Endothelial cell of umbilical vein (primary cell): ENCODE data around the gene SLC25A41. TPM values are rescaled to one million over a fixed set of nuclear protein-coding genes. Genes with fewer than 3 reads are reported as not detected.

Source experiments
- BruUV-seq: library from RNA; stranded (reverse); fragments of 400-500 nt; replicated peaks from 2 replicates; lab custom pipeline; 2021; lab: Mats Ljungman, UMichigan
- CTCF ChIA-PET: fragments of 300-600, 350-600 bp; sonication (Branson Sonifier 250); formaldehyde crosslinking; loops from one replicate; lab custom pipeline; 2021; ENCODE audit warnings: antibody characterized with exemption, inconsistent platforms; lab: Charles Lee
- POLR2A ChIA-PET: fragments of 300-600, 350-600 bp; sonication (Branson Sonifier 250); formaldehyde crosslinking; loops from one replicate; lab custom pipeline; 2021; ENCODE audit warnings: antibody characterized with exemption, inconsistent platforms; lab: Charles Lee
- DNase-seq: peaks from one replicate; pipeline ENCODE4 v3.0.0-alpha.2; 2011; ENCODE audit warnings: low read depth, low spot score
- FAIRE-seq: peaks from 2 replicates; lab custom pipeline; 2011; peaks lifted over from hg19 to GRCh38; lab: Jason Lieb, UNC
- H2AFZ ChIP-seq: 2 replicates; pipeline ENCODE4 v1.6.0; 2012; ENCODE audit warnings: low read depth, low read length, control low read depth, inconsistent platforms
- H3K27ac ChIP-seq: 2 replicates; pipeline ENCODE4 v1.5.1; 2011; ENCODE audit warnings: low read depth, mild to moderate bottlenecking, control low read depth, low read length, moderate library complexity; ENCODE audit not compliant: insufficient read depth
- H3K27me3 ChIP-seq, 2 experiments: 2 replicates each; pipeline versions ENCODE4 v1.6.0 to v1.6.1; 2011; ENCODE audit warnings: low read length in 2 of 2, mixed read lengths in 1 of 2; ENCODE audit not compliant: control insufficient read depth in 2 of 2, insufficient read depth in 2 of 2
- H3K36me3 ChIP-seq, 2 experiments: 2 replicates in 1 of 2; 3 replicates in 1 of 2; pipeline ENCODE4 v1.5.1; 2011; ENCODE audit warnings: low read length in 2 of 2, mild to moderate bottlenecking in 1 of 2, moderate library complexity in 1 of 2; ENCODE audit not compliant: control insufficient read depth in 2 of 2, insufficient read depth in 2 of 2; ENCODE audit errors: extremely low read depth in 1 of 2
- H3K4me1 ChIP-seq: 3 replicates; pipeline ENCODE4 v1.5.1; 2011; ENCODE audit warnings: mild to moderate bottlenecking, low read length; ENCODE audit not compliant: control insufficient read depth, insufficient read depth; ENCODE audit errors: extremely low read depth
- H3K4me2 ChIP-seq: 2 replicates; pipeline ENCODE4 v1.6.1; 2011; ENCODE audit warnings: low read length, control low read depth, mixed read lengths; ENCODE audit not compliant: insufficient read depth
- H3K4me3 ChIP-seq, 3 experiments: fragments of 200-600 bp in 1 of 3; sonication (generic), shearing (Covaris generic) in 1 of 3; replicated peaks in 1 of 3; 2 replicates each; pipeline ENCODE4 v1.5.1; 2011 to 2016; ENCODE audit warnings: control low read depth in 3 of 3, low read length in 3 of 3, mild to moderate bottlenecking in 2 of 3, inconsistent platforms in 1 of 3, low read depth in 1 of 3, moderate library complexity in 1 of 3; ENCODE audit not compliant: insufficient read depth in 1 of 3
- H3K79me2 ChIP-seq: 2 replicates; pipeline ENCODE4 v1.6.0; 2012; ENCODE audit warnings: low read length, inconsistent platforms; ENCODE audit not compliant: control insufficient read depth, insufficient read depth
- H3K9ac ChIP-seq: replicated peaks from 2 replicates; pipeline ENCODE3; 2011; ENCODE audit warnings: low read length, control low read depth; ENCODE audit not compliant: insufficient read depth; ENCODE audit errors: extremely low read depth
- H3K9me1 ChIP-seq: replicated peaks from 3 replicates; pipeline ENCODE4 v1.6.0; 2011; ENCODE audit warnings: mild to moderate bottlenecking, low read length; ENCODE audit not compliant: control insufficient read depth, insufficient read depth; ENCODE audit errors: extremely low read depth
- H3K9me3 ChIP-seq: replicated peaks from 2 replicates; pipeline ENCODE4 v1.5.1; 2012; ENCODE audit warnings: low read length, inconsistent platforms; ENCODE audit not compliant: control insufficient read depth, insufficient read depth
- H4K20me1 ChIP-seq: replicated peaks from 2 replicates; pipeline ENCODE3; 2011; ENCODE audit warnings: mild to moderate bottlenecking, low read length; ENCODE audit not compliant: control insufficient read depth, insufficient read depth; ENCODE audit errors: extremely low read depth
- EZH2 ChIP-seq: IDR thresholded peaks from 2 replicates; pipeline ENCODE4 v1.6.1; 2012; ENCODE audit warnings: borderline replicate concordance, low read depth, mild to moderate bottlenecking, moderate library complexity, low read length, inconsistent platforms; ENCODE audit not compliant: severe bottlenecking
- FOS ChIP-seq: IDR thresholded peaks from 2 replicates; pipeline ENCODE4 v1.6.1; 2011; ENCODE audit warnings: mild to moderate bottlenecking, low read length, moderate library complexity, borderline replicate concordance; ENCODE audit not compliant: insufficient read depth
- GATA2 ChIP-seq: IDR thresholded peaks from 2 replicates; pipeline ENCODE4 v1.7.0; 2011; ENCODE audit warnings: low read depth, mild to moderate bottlenecking, moderate library complexity, mixed read lengths, low read length; ENCODE audit not compliant: insufficient read length, insufficient read depth
- JUN ChIP-seq: IDR thresholded peaks from 2 replicates; pipeline ENCODE4 v1.6.1; 2011; ENCODE audit warnings: borderline replicate concordance, low read depth; ENCODE audit not compliant: insufficient read length, insufficient read depth
- MYC ChIP-seq: IDR thresholded peaks from one replicate; pipeline ENCODE4 v1.6.1; 2011; ENCODE audit warnings: mild to moderate bottlenecking, low read depth, low read length
- POLR2A ChIP-seq: IDR thresholded peaks from 2 replicates; pipeline ENCODE4 v1.6.1; 2012; ENCODE audit warnings: low read depth, mild to moderate bottlenecking, control low read depth, low read length
- POLR2AphosphoS5 ChIP-seq: IDR thresholded peaks from 2 replicates; pipeline ENCODE4 v1.6.1; 2012; ENCODE audit warnings: low read depth, mild to moderate bottlenecking, control low read depth, low read length, moderate library complexity; ENCODE audit not compliant: insufficient read depth
- dilution Hi-C: fragments of 300-500 bp; cut with MboI; formaldehyde crosslinking; loops from one replicate; pipeline ENCODE4 v1.15.0; 2019; ENCODE audit warnings: low sequenced_read_pairs; ENCODE audit not compliant: extremely low pct_ligation_motif_present
- intact Hi-C: fragments of 100-400 bp; cut with micrococcal nuclease; formaldehyde crosslinking; loops from one replicate; pipeline ENCODE4 v1.10.0; 2022
- polyA plus RNA-seq, 4 experiments: library from polyadenylated mRNA; depleted of rRNA in 3 of 4; stranded (reverse) in 3 of 4; unstranded in 1 of 4; fragments of >200 nt; gene quantifications; 2 replicates each; pipeline versions ENCODE4 v1.2.1 to v1.2.3, GENCODE V29; 2011 to 2012; ENCODE audit warnings: missing spikeins in 1 of 4
- total RNA-seq: library from RNA; stranded (reverse); gene quantifications from 2 replicates; pipeline ENCODE4 v1.2.3, GENCODE V29; 2021
- TF ChIP-seq, protein P1 (sequence below): IDR thresholded peaks from 2 replicates; pipeline ENCODE4 v1.6.1; 2011; ENCODE audit not compliant: insufficient read depth, insufficient read length
- TF ChIP-seq, protein P2 (sequence below), 2 donors: IDR thresholded peaks; 1 replicate in 1 of 2; 2 replicates in 1 of 2; pipeline ENCODE4 v1.5.1; 2011; ENCODE audit warnings: low read length in 2 of 2, mild to moderate bottlenecking in 2 of 2, moderate library complexity in 2 of 2, control low read depth in 1 of 2, inconsistent platforms in 1 of 2, low read depth in 1 of 2; ENCODE audit not compliant: insufficient read depth in 1 of 2; ENCODE audit errors: extremely low read depth in 1 of 2

The SLC25A41 gene
- total and polyA plus RNA-seq, 2 donors (not counting 3 experiments of a cell fraction or from before 2014, with no cell fraction given), result 0.21 TPM; not detected in 1

DNA sequence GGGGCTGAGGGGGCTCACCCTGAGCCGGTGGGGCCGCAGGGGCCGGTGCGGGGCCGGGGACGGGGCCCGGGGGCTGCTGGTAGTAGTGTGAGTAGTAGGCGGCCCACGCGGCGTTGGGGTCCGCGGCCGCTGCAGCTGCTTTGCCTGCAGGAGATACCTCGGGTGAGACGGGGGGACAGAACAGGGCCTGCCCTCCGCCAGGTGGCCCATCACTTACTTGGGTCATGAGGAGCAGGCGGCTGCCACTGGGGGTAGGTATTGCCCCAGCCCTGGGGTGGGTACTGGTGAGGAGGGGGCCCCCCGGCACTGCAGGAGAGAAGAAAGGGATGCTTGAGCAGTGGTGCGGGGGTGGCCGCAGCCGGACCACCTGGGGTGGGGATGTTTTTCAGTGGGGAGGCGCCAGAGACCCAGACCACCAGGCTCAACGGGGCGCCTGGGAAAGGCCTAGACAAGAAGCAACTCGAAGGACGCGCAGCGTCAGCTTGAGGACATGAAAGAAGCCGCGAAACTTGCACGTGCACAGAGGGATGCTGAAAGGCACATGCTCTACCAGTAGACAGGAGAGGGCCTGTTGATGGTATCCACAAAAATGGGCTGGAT is 17.9 kb downstream of the SLC25A41 start:
- dilution Hi-C loops (no loop called here), intact Hi-C loops (no loop called here)
- ChIA-PET CTCF (no interaction called here), POLR2A (no interaction called here)
- DNase-seq, result no peak
- Histone ChIP-seq H3K27me3 (no peaks in the 10 kb centered on the region), H3K4me3 (no peak overlapping the region), H3K9me1 (no peaks in the 10 kb centered on the region), H3K4me2 (no peak overlapping the region), H4K20me1 (no peaks in the 10 kb centered on the region), H3K9me3 (no peaks in the 10 kb centered on the region), H3K79me2 (peaks cover 21% of the 10 kb centered on the region), H3K27ac (no peak overlapping the region), H3K9ac (no peak overlapping the region), H3K36me3 (peaks cover 31 to 57% of the 10 kb centered on the region in 2 experiments), H3K4me1 (no peaks in the 10 kb centered on the region), H2AFZ (no peak overlapping the region)
- no TSS peak for BruUV-seq
- no peak for TF ChIP-seq POLR2AphosphoS5
- no peak for TF ChIP-seq MYC
- TF ChIP-seq POLR2A, result no peak
- TF ChIP-seq EZH2, result no peak
- TF ChIP-seq, protein P1, sequence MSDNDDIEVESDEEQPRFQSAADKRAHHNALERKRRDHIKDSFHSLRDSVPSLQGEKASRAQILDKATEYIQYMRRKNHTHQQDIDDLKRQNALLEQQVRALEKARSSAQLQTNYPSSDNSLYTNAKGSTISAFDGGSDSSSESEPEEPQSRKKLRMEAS, result no peak
- no peak for TF ChIP-seq JUN
- no peak for TF ChIP-seq GATA2
- TF ChIP-seq, protein P2, sequence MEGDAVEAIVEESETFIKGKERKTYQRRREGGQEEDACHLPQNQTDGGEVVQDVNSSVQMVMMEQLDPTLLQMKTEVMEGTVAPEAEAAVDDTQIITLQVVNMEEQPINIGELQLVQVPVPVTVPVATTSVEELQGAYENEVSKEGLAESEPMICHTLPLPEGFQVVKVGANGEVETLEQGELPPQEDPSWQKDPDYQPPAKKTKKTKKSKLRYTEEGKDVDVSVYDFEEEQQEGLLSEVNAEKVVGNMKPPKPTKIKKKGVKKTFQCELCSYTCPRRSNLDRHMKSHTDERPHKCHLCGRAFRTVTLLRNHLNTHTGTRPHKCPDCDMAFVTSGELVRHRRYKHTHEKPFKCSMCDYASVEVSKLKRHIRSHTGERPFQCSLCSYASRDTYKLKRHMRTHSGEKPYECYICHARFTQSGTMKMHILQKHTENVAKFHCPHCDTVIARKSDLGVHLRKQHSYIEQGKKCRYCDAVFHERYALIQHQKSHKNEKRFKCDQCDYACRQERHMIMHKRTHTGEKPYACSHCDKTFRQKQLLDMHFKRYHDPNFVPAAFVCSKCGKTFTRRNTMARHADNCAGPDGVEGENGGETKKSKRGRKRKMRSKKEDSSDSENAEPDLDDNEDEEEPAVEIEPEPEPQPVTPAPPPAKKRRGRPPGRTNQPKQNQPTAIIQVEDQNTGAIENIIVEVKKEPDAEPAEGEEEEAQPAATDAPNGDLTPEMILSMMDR (IDR thresholded peaks at IDR 0.05; ENCODE audit: extremely low read depth in 1 of 2, insufficient read depth in 1 of 2, low read depth in 1 of 2, low read length in 2 of 2), result no peak
- no peak for TF ChIP-seq FOS
- no peak for FAIRE-seq
